Measurements from ENCODE around the gene HAUS3.
A peak's percentile ranks its signal among the peaks of the same experiment; 100 is the strongest.
"Not testable (repeated sequence)": the region's sequence is repeated elsewhere in the genome, so short reads cannot be mapped to it uniquely, and the experiment has no call there.

The HAUS3 gene

GRCh38 chr4:2222838-2223237 is 19.1 kb downstream of the HAUS3 start:
- DNase-seq (ENCODE audit: low read depth in 1 of 2, low spot score in 1 of 2) = no peak

- DNase-seq (ENCODE audit: low read depth in 1 of 2, low spot score in 1 of 2) = not testable (repeated sequence)
Measured at GRCh38 chr4:2221378-2221777, 20.5 kb downstream of the HAUS3 start.

- peak; percentile 59 to 63 for DNase-seq (ENCODE audit: low read depth in 1 of 2, low spot score in 1 of 2)
Measured at GRCh38 chr4:2220016-2220630, 21.8 kb downstream of the HAUS3 start.

- no peak for DNase-seq (ENCODE audit: low read depth in 1 of 2, low spot score in 1 of 2)
Measured at GRCh38 chr4:2219233-2219760, 22.6 kb downstream of the HAUS3 start.

- no peak for DNase-seq (ENCODE audit: low read depth in 1 of 2, low spot score in 1 of 2)
Measured at GRCh38 chr4:2218436-2218835, 23.5 kb downstream of the HAUS3 start.

- DNase-seq (ENCODE audit: low read depth in 1 of 2, low spot score in 1 of 2) = no peak
Measured at GRCh38 chr4:2217726-2218125, 24.2 kb downstream of the HAUS3 start.

GRCh38 chr4:2212831-2213230 is 29.1 kb downstream of the HAUS3 start:
- no peak for DNase-seq (ENCODE audit: low read depth in 1 of 2, low spot score in 1 of 2)

- DNase-seq (ENCODE audit: low read depth in 1 of 2, low spot score in 1 of 2) = not testable (repeated sequence)
Measured at GRCh38 chr4:2202789-2203188, 39.1 kb downstream of the HAUS3 start.

GRCh38 chr4:2194496-2194895 is 47.4 kb downstream of the HAUS3 start:
- no peak for DNase-seq (ENCODE audit: low read depth in 1 of 2, low spot score in 1 of 2)

GRCh38 chr4:2193326-2193725 is 48.6 kb downstream of the HAUS3 start:
- no peak for DNase-seq (ENCODE audit: low read depth in 1 of 2, low spot score in 1 of 2)

- DNase-seq (ENCODE audit: low read depth in 1 of 2, low spot score in 1 of 2) = no peak
Measured at GRCh38 chr4:2186865-2187172, 55.1 kb downstream of the HAUS3 start.

- DNase-seq (ENCODE audit: low read depth in 1 of 2, low spot score in 1 of 2) = no peak
Measured at GRCh38 chr4:2186133-2186864, 55.6 kb downstream of the HAUS3 start.

- DNase-seq (ENCODE audit: low read depth in 1 of 2, low spot score in 1 of 2) = no peak
Measured at GRCh38 chr4:2183394-2183793, 58.5 kb downstream of the HAUS3 start.

- DNase-seq (ENCODE audit: low read depth in 1 of 2, low spot score in 1 of 2) = no peak
Measured at GRCh38 chr4:2182994-2183393, 58.9 kb downstream of the HAUS3 start.

GRCh38 chr4:2180410-2180809 is 61.5 kb downstream of the HAUS3 start:
- DNase-seq (ENCODE audit: low read depth in 1 of 2, low spot score in 1 of 2) = no peak

- no peak for DNase-seq (ENCODE audit: low read depth in 1 of 2, low spot score in 1 of 2)
Measured at GRCh38 chr4:2179717-2180116, 62.2 kb downstream of the HAUS3 start.

GRCh38 chr4:2178986-2179385 is 62.9 kb downstream of the HAUS3 start:
- DNase-seq (ENCODE audit: low read depth in 1 of 2, low spot score in 1 of 2) = no peak
